ENCODE measurements around the gene GNGT1.
"Not testable (repeated sequence)": the region's sequence is repeated elsewhere in the genome, so short reads cannot be mapped to it uniquely, and the experiment has no call there.

The GNGT1 gene

GRCh38 chr7:93910076-93910994, 4.0 kb downstream of the GNGT1 start:
- no peak for DNase-seq

DNA sequence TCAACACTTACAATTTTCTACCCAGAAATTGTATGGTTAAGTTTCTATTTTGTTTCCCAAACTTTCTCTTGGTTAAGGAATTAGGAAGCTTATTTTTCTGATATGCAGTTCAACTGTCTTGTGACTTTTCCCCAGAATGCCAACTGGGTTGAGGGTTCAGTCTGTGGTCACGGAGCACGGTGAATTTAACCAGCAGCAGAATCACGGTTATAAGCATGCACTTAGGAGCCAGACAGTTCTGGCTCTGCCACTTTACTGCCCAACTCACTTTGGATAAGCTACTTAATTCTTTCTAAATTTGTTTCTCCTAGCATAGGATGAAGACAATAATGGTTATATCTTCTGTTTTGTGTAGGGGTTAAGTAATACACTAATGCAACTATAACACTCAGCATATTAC, 4.9 kb downstream of the GNGT1 start:
- DNase-seq: not testable (repeated sequence)

DNA sequence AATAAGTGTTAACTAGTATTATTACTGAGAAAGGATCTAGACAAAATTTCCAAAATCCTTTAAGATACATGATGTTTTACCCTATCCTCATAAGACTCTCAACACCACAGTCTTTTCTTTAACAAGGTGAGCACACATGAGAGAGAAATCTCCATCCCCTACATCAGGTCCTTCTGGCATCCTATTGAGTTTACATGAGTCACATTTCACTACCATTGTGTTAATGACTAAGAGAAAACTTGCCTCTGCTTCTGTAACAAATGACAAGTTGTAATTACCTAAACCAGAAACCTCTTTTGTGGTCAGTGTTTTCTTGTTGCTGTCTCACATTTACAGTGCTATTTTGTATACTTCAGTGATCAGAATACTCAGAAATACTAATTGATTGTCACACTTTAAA, 5.3 kb downstream of the GNGT1 start:
- DNase-seq: not testable (repeated sequence)

- no peak for DNase-seq
These were observed 6.8 kb downstream of the GNGT1 start for GRCh38 chr7:93913197-93913596.

DNA sequence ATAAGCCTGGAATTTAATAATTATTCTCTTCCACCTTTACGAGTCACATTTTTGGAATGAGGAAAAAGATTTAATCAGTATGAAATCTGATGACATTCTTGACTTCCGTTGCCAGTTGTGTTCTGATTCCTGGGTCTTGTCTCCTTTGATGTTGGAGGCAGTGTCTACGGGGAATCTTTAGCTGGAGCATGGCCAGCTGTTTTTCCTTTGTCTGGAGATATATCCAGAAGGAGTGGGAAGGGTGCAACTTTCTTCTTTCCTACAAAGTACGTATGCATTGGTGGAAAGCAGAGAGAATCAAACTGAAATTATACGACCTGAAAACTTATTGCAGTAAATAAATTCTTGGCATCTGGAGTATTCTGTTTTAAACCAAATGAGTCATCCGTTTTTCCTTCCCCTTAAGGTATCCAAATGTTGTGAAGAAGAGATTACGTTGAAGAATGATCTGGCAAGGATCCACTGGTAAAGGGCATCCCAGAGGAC, 8.3 kb downstream of the GNGT1 start:
- no peak for DNase-seq

- DNase-seq: not testable (repeated sequence)
These were observed 9.0 kb downstream of the GNGT1 start for GRCh38 chr7:93915206-93915842.

- DNase-seq: not testable (repeated sequence)
These were observed 9.5 kb downstream of the GNGT1 start for GRCh38 chr7:93915888-93916287.

- DNase-seq: not testable (repeated sequence)
These were observed 9.9 kb downstream of the GNGT1 start for GRCh38 chr7:93916315-93916714.

- DNase-seq: no peak
These were observed 14.3 kb downstream of the GNGT1 start for GRCh38 chr7:93920496-93921182.

- no peak for DNase-seq
These were observed 14.8 kb downstream of the GNGT1 start for GRCh38 chr7:93921186-93921585.

DNA sequence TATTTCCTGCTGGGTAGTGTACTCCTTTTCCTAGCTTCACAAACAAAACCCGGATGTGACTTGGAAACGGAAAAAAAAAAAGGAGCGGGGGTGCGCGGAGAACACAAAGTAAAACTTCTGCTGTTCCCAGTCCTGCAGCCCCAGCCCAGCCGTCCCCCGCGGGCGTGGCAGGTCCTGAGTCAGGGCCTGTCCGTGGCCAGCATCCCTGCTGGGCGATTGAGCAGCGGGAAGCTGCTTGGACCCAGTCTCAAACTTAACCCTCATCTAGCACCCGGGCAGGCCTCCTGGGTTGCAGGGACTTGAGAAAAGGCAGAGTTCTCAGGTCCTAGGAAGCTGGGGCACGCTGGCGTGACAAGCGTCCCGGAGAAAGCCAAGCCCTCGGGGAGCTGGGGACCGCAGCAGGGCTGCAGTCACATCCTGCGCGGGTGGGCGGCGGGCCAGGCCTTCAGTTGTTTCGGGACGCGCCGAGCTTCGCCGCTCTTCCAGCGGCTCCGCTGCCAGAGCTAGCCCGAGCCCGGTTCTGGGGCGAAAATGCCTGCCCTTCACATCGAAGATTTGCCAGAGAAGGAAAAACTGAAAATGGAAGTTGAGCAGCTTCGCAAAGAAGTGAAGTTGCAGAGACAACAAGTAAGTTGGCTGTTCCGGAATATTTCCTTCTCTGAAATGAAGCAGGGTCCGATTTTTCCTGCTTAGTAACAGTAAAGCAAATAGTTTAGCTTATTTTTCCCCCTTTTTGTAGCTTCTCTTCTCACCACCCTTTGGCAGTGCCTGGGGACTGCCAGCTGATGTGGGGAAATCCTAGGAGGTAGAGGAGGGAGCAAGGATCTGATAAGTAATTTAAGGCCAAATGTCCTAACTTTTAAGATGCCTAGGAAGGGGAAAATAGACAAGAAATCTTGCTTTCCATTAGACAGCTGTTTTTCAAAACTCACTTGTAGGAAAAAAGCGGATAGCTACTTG, 15.5 kb downstream of the GNGT1 start, which contains the start of gene GNG11:
Gene GNG11, plus strand, starts transcription at position 129 of the 960 bp plus-strand sequence. Its CDS starts 403 bp downstream, at position 532.
- DNase-seq: no peak

GRCh38 chr7:93923296-93923695, 16.9 kb downstream of the GNGT1 start:
- no peak for DNase-seq

GRCh38 chr7:93923942-93924341, 17.6 kb downstream of the GNGT1 start:
- no peak for DNase-seq

- no peak for DNase-seq
These were observed 20.4 kb downstream of the GNGT1 start for GRCh38 chr7:93926800-93927199.

- DNase-seq: no peak
These were observed 21.2 kb downstream of the GNGT1 start for GRCh38 chr7:93927585-93927984.

GRCh38 chr7:93931655-93932054, 25.3 kb downstream of the GNGT1 start:
- no peak for DNase-seq

DNA sequence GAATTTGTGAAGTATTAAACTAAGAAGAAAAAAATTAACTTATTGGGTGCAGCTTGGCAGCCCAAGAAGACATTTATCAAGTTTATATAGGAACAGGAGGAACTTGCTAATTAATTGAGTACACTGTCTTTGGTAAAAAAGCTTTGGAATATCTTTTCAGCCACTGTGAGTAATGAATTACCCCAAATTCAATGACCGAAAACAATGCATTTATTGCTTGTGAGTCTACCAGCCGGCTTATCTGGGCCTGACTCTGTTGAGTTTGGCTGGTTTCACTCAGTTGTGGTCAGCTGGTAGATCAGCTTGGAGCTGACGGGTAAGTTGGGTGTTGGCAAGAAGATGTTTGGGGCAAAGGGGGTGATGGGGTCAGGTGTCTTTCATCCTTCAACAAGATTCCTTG, 26.8 kb downstream of the GNGT1 start:
- no peak for DNase-seq

DNA sequence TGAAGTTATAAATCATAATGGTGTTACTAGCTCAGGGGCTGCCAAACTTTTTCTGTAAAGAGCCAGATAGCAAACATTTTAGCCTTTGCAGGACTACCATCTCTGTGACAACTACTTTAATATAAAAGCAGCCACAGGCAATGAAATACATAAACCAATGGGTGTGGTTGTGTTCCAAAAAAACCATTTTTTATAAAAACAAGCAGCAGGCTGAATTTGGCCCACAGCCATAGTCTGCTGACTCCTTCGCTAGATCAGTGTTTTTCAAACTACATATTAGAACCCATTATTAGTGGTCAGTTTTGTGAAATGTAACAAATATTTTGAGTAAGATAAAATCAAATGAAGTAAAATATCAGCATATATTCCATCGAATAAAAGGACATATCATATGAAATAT, 28.7 kb downstream of the GNGT1 start:
- DNase-seq: no peak

DNA sequence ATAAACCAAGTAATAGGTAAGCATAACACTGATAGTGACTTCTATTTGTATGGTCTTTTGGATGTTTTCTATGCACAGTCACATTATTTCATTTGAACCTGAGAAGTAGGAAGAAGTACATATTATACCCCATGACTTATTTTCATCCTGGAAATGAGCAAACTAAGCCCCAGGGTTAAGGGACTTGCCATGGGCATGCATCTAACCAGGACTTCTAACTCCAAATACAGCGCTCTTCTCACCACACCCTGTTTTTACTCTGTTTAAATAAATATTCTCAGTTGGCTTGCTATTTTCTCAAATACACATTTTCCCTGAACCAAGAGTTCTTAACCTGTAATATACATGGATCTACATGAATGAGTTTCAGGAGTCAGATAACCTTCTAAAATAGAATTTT, 31.5 kb downstream of the GNGT1 start:
- DNase-seq: no peak

- DNase-seq: no peak
These were observed 31.9 kb downstream of the GNGT1 start for GRCh38 chr7:93938293-93938692.

GRCh38 chr7:93941945-93942344, 35.6 kb downstream of the GNGT1 start:
- no peak for DNase-seq
